Right atrium auricular region (tissue), 2 donors: ENCODE data around the gene DGCR2. TPM values are rescaled to one million over a fixed set of nuclear protein-coding genes. Genes with fewer than 3 reads are reported as not detected.

Experiments used
- DNase-seq: peaks from one replicate; pipeline ENCODE4 v3.0.0-alpha.2; 2019; ENCODE audit warnings: low spot score
- H3K27ac ChIP-seq, 2 donors: fragments of 200-600 bp; sonication (generic); 1 replicate in 1 of 2; 2 replicates in 1 of 2; pipeline ENCODE4 v1.5.1; 2016 to 2019
- H3K27me3 ChIP-seq, 2 donors: fragments of 200-600 bp; sonication (generic); one replicate each; pipeline versions ENCODE4 v1.5.1 to v1.6.0; 2017 to 2019
- H3K36me3 ChIP-seq: fragments of 200-600 bp; sonication (generic); one replicate; pipeline ENCODE4 v1.5.1; 2016
- H3K4me1 ChIP-seq, 2 donors: fragments of 200-600 bp; sonication (generic); one replicate each; pipeline versions ENCODE4 v1.5.1 to v1.6.0; 2017 to 2019
- H3K4me3 ChIP-seq, 2 donors: fragments of 200-600 bp; sonication (generic); 1 replicate in 1 of 2; 2 replicates in 1 of 2; pipeline ENCODE4 v1.5.1; 2017 to 2019; ENCODE audit warnings: mild to moderate bottlenecking in 1 of 2, moderate library complexity in 1 of 2
- H3K9me3 ChIP-seq, 2 donors: fragments of 200-600 bp; sonication (generic); one replicate each; pipeline ENCODE4 v1.5.1; 2019
- total RNA-seq, 2 donors: library from RNA; depleted of rRNA; stranded (reverse); fragments of >200 nt; gene quantifications; one replicate each; pipeline ENCODE4 v1.1.0, GENCODE V29; 2016
- TF ChIP-seq, protein P1 (sequence below), 2 donors: fragments of 200-600 bp; sonication (generic); IDR thresholded peaks; one replicate each; pipeline ENCODE4 v1.5.1; 2019; ENCODE audit warnings: antibody characterized with exemption in 2 of 2

The DGCR2 gene
- total RNA-seq, 2 donors from 2014 or later: 32.8 to 48.1 TPM

DNA sequence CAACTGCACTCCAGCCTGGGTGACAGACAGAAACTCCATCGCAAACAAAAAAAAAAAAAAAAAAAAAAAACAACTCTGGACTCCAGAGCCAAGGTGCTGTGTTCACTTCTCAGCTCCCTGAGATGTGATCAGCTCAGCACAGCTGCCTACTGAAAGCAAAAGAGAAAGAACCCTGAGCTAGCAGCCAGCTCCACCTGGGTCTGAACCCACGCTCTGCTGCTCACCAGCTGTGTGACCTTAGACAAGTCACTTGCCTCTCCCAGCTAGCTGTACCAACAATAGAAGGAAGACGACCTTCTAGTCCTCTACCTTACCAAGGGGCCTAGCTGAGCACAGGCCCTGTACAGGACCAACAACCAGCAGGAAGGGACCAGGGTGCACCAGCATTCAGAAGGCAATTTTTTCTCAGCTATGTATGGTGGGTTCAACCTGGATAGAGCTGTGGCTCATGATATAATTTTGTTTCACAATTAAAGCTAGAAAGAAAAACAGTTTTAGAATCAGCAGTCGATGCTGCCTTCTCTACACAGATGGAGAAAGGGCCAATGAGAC, 3.8 kb downstream of the DGCR2 start:
- Histone ChIP-seq H3K36me3 (no peaks in the 10 kb centered on the region), H3K4me1 (peaks cover 0 to 80% of the 10 kb centered on the region in 2 donors), H3K4me3 (no peak overlapping the region), H3K27ac (no peak overlapping the region), H3K27me3 (no peaks in the 10 kb centered on the region), H3K9me3 (no peaks in the 10 kb centered on the region)
- no peak for DNase-seq
- TF ChIP-seq, protein P1, sequence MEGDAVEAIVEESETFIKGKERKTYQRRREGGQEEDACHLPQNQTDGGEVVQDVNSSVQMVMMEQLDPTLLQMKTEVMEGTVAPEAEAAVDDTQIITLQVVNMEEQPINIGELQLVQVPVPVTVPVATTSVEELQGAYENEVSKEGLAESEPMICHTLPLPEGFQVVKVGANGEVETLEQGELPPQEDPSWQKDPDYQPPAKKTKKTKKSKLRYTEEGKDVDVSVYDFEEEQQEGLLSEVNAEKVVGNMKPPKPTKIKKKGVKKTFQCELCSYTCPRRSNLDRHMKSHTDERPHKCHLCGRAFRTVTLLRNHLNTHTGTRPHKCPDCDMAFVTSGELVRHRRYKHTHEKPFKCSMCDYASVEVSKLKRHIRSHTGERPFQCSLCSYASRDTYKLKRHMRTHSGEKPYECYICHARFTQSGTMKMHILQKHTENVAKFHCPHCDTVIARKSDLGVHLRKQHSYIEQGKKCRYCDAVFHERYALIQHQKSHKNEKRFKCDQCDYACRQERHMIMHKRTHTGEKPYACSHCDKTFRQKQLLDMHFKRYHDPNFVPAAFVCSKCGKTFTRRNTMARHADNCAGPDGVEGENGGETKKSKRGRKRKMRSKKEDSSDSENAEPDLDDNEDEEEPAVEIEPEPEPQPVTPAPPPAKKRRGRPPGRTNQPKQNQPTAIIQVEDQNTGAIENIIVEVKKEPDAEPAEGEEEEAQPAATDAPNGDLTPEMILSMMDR (IDR thresholded peaks at IDR 0.05): no peak

DNA sequence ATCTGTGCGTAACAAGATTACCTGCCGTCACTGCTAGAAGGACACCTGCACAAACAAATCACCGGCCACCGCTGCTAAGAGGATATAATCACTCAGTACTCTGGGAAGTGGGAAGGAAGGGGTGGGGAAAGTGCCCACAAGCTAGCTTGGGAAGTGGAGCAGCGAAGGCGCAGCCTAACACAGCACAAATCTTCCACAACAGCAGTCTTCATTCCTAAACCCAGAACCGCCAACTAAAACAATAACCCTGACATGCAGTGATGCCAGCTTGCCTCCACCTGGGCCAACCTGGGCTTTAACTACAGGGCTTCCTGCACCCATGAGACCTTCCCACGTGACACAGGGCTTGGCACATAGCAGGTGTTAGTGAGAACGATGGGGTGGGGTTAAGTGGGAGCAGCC, 5.1 kb downstream of the DGCR2 start:
- DNase-seq: no peak
- Histone ChIP-seq H3K27me3 (no peaks in the 10 kb centered on the region), H3K4me1 (peaks cover 0 to 73% of the 10 kb centered on the region in 2 donors), H3K27ac (no peak overlapping the region), H3K4me3 (no peak overlapping the region), H3K36me3 (no peaks in the 10 kb centered on the region), H3K9me3 (no peaks in the 10 kb centered on the region)
- TF ChIP-seq, protein P1 (IDR thresholded peaks at IDR 0.05): no peak

DNA sequence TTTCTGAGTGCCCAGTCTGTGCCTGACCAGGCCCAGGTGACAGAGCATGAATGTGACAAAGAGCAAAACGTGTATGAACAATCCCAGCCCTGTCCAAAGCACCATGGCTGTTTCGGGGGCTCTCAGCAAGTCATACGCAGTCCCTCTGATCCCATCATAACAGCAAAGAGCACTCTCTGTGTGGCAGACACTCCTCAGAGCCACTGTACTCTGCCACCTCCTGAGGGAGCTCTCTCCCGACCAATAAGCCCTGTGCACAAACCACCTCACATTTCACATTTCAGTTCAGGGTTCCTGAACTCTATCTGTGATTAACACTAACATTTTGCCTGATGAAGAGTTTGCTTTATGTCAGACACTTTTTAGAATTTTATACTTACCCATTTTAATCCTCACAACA, 6.6 kb downstream of the DGCR2 start:
- H3K4me3 ChIP-seq: no peak overlapping the region
- no peak for DNase-seq
- H3K4me1 ChIP-seq: peaks cover 0 to 65% of the 10 kb centered on the region in 2 donors
- H3K27ac ChIP-seq: no peak overlapping the region
- no peaks in the 10 kb centered on the region for H3K9me3 ChIP-seq
- TF ChIP-seq, protein P1 (IDR thresholded peaks at IDR 0.05): no peak
- H3K36me3 ChIP-seq: no peaks in the 10 kb centered on the region
- H3K27me3 ChIP-seq: no peaks in the 10 kb centered on the region

DNA sequence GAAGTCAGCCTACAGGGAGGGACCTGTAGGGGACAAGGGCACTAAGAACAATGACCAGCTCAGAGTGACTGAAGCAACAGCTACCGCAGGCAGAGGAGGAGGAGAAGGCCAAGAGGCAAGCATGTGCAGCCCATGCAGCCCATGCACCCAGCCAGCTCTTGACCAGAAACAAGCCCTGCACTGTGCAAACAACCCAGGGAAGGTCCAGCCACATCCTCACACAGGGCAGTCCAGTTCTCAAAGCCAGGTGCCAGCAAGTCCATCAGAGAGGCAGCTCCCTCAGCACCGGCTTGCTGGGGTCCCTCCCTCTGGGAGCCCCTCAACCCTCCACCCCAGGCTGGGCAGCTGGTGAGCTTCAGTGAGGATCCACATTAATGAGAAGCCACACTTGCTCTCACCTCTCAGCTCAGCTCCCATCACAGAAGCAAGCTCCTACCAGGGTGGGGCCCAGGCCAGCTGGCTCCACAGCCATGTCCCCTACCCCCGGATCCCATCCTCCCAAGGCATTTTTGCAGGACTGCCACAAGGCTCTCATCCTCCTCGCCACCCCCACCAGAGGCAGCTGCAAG, 7.1 kb downstream of the DGCR2 start:
- Histone ChIP-seq H3K27me3 (no peaks in the 10 kb centered on the region), H3K36me3 (no peaks in the 10 kb centered on the region), H3K4me1 (peaks cover 0 to 63% of the 10 kb centered on the region in 2 donors), H3K9me3 (no peaks in the 10 kb centered on the region), H3K27ac (no peak overlapping the region), H3K4me3 (no peak overlapping the region)
- DNase-seq: no peak
- TF ChIP-seq, protein P1 (IDR thresholded peaks at IDR 0.05): no peak

DNA sequence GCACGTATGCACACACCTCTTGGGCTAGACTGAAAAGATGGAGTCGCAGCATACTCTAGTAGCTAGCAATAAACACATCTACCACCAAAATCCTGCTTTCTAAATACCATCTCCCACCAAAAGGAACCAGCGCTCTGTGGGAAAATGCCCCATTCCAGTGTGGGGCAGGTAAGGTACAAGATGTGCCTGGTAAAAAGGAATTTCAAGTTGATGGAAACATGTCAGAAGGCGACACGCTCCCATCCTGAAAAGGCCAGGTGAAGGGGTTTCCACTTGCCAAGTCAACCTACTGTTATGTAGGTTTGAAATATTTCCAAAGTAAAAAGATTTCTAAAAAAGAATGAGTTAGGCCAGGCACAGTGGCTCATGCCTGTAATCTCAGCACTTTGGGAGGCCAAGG, 8.8 kb downstream of the DGCR2 start:
- TF ChIP-seq, protein P1 (IDR thresholded peaks at IDR 0.05): no peak
- no peaks in the 10 kb centered on the region for H3K27me3 ChIP-seq

DNA sequence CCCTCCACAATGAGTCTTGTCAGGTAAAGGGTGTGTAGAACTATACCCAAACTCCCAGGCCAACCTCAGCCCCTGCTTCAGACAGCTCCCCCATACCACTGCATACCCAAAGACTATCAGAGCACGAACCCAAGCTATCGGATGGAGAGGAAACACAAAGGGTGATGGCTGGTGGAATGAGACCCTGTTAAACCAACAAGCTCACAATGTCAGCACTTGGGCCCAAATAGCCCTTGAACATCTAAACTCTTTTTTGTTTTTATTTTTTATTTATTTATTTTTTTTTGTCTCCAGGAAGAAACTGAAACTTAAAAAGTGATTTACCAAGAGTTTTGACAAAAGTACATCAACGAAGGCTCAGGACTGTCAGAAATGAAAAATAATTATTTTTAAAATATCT, 10.6 kb downstream of the DGCR2 start:
- Histone ChIP-seq H3K4me3 (no peak overlapping the region), H3K27me3 (no peaks in the 10 kb centered on the region), H3K36me3 (no peaks in the 10 kb centered on the region), H3K4me1 (peaks cover 0 to 60% of the 10 kb centered on the region in 2 donors), H3K27ac (no peak overlapping the region), H3K9me3 (no peaks in the 10 kb centered on the region)
- TF ChIP-seq, protein P1 (IDR thresholded peaks at IDR 0.05): no peak
- DNase-seq: no peak

More for the DNA sequence above, 8.8 kb downstream of the DGCR2 start:
- DNase-seq: no peak
- no peaks in the 10 kb centered on the region for H3K9me3 ChIP-seq
- no peaks in the 10 kb centered on the region for H3K36me3 ChIP-seq
- no peak overlapping the region for H3K27ac ChIP-seq
- H3K4me1 ChIP-seq: peaks cover 0 to 62% of the 10 kb centered on the region in 2 donors
- no peak overlapping the region for H3K4me3 ChIP-seq
